C4-2B (cell line): ENCODE data around the gene SGK2.

Source experiments
- H3K27ac ChIP-seq: fragments of 450-650 bp; 2 replicates; pipeline ENCODE4 v1.5.1; 2017
- ZFX ChIP-seq: fragments of 450-650 bp; IDR thresholded peaks from 2 replicates; pipeline ENCODE4 v1.6.1; 2017
- TF ChIP-seq, protein P1 (sequence below): fragments of 450-650 bp; conservative IDR thresholded peaks from 2 replicates; pipeline ENCODE4 v1.5.1; 2017; ENCODE audit warnings: mild to moderate bottlenecking

Gene SGK2

DNA sequence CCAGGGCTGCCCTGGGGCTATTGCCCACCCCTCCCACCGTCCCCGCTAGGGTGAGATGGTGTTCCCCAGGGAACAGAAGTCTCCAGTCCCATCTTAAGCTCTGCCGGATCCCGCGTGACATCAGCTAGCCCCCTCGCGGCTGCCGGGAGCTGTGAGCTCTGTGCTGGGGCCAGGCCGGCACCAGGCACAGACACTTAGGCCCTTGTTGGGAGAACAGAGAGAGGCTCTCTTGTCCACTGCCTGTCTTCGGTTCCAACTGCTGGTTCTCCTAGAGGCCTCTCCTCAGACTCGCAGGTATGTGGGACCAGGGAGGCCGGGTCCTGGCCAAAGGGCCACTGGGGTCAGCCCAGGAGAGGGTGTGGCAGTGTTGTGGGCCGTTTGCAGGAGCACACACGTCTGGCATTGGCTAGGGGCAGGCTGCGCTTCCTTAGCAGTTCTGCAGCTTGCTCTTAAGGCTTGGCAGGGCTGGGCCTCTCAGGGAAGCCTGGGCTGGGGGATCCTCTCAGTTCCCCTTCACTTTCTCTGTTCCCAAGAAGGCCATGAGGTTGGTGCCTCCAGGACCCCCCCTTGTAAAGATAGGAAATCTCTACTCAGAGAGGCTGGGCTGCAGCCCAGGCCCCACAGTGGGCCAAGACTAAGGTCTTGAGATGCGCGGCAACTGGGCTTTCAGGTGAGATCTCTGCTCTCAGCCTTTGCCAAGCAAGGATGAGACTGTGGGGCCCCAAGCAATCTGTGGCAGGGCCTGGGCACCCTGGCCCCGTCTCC is 6.3 kb downstream of the SGK2 start:
- TF ChIP-seq ZFX = no peak
- TF ChIP-seq, protein P1, sequence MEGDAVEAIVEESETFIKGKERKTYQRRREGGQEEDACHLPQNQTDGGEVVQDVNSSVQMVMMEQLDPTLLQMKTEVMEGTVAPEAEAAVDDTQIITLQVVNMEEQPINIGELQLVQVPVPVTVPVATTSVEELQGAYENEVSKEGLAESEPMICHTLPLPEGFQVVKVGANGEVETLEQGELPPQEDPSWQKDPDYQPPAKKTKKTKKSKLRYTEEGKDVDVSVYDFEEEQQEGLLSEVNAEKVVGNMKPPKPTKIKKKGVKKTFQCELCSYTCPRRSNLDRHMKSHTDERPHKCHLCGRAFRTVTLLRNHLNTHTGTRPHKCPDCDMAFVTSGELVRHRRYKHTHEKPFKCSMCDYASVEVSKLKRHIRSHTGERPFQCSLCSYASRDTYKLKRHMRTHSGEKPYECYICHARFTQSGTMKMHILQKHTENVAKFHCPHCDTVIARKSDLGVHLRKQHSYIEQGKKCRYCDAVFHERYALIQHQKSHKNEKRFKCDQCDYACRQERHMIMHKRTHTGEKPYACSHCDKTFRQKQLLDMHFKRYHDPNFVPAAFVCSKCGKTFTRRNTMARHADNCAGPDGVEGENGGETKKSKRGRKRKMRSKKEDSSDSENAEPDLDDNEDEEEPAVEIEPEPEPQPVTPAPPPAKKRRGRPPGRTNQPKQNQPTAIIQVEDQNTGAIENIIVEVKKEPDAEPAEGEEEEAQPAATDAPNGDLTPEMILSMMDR = no peak
- H3K27ac ChIP-seq = no peak overlapping the region

GRCh38 chr20:43565758-43566104 is 6.9 kb downstream of the SGK2 start:
- H3K27ac ChIP-seq = no peak overlapping the region
- TF ChIP-seq, protein P1 = no peak
- TF ChIP-seq ZFX = no peak

- no peak overlapping the region for H3K27ac ChIP-seq
- TF ChIP-seq, protein P1 = no peak
- no peak for TF ChIP-seq ZFX
Measured at GRCh38 chr20:43567477-43567876, 8.7 kb downstream of the SGK2 start.

DNA sequence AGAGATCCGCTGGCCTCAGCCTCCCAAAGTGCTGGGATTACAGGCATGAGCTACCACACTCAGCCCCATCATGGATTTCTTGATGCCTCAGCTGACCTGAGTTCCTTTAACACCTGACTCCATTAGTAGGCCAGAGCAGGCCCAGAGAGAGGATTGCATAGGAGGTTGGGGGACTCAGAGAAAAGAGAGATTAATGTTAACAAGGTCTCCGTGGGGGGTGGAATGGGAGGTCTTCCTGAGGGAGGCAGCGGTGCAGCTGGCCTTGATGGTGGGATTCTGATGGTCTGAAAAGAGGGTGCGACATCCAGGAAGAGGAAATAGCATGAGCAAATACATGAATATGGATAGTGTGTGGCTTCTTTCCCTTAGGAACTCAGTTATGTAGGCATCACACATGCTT is 9.9 kb downstream of the SGK2 start:
- no peak overlapping the region for H3K27ac ChIP-seq
- no peak for TF ChIP-seq ZFX
- TF ChIP-seq, protein P1 = no peak

DNA sequence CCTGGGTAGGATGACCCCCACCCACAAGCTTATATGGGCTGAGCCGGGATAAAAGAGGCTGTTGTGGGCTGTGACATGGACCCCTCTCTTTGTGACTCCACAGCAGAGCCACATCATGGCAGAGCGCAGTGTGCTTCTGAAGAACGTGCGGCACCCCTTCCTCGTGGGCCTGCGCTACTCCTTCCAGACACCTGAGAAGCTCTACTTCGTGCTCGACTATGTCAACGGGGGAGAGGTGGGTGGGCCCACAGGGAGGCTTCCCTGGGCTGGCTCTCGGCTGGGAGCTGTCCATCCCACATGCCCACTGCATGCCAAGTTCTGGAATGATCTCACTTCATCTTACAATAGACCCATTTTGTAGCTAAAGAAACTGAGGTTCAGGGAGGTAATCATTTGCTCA is 10.5 kb downstream of the SGK2 start:
- TF ChIP-seq, protein P1 = no peak
- TF ChIP-seq ZFX = no peak
- no peak overlapping the region for H3K27ac ChIP-seq

GRCh38 chr20:43570496-43570895 is 11.7 kb downstream of the SGK2 start:
- TF ChIP-seq, protein P1 = no peak
- TF ChIP-seq ZFX = no peak

DNA sequence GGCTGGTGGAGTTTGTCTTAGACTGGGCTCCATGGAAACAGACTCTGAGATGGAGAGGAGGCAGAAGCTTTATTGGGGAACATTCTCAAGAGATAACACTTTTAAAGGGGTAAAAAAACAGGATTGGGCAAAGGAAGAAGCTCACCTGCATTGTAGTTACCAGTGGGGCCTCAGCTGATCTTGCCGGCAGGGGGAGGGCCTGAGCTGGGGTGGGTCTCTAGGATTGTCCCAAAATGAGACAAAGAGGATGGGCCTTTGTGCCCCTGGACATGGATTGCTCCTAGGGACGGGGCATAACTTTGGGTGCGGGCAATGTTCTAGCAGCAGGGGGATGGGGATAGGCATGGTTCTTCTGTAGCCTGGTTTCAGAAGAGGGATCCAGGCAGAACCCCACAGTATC is 12.5 kb downstream of the SGK2 start:
- TF ChIP-seq, protein P1 = no peak
- TF ChIP-seq ZFX = no peak
- H3K27ac ChIP-seq = no peak overlapping the region

More at GRCh38 chr20:43570496-43570895, 11.7 kb downstream of the SGK2 start:
- no peak overlapping the region for H3K27ac ChIP-seq
